Endothelial cell (in vitro differentiated cells): ENCODE measurements around the gene SLC26A4. TPM values are rescaled to one million over a fixed set of nuclear protein-coding genes. Genes with fewer than 3 reads are reported as not detected.

ENCODE experiments used
- DNase-seq: peaks from one replicate; pipeline ENCODE4 v3.0.0; 2021; ENCODE audit warnings: low spot score
- H3K27ac Mint-ChIP-seq: one replicate; pipeline ENCODE4 v1.8.0; 2021; ENCODE audit warnings: mixed read lengths, inconsistent platforms; ENCODE audit not compliant: unreplicated experiment
- H3K27me3 Mint-ChIP-seq: one replicate; pipeline ENCODE4 v1.8.0; 2021; ENCODE audit warnings: mild to moderate bottlenecking, moderate library complexity, mixed read lengths, inconsistent platforms; ENCODE audit not compliant: unreplicated experiment
- H3K36me3 Mint-ChIP-seq: one replicate; pipeline ENCODE4 v1.8.0; 2021; ENCODE audit warnings: mild to moderate bottlenecking, low read depth, mixed read lengths, inconsistent platforms; ENCODE audit not compliant: unreplicated experiment
- H3K4me1 Mint-ChIP-seq: one replicate; pipeline ENCODE4 v1.8.0; 2021; ENCODE audit warnings: mild to moderate bottlenecking, mixed read lengths, inconsistent platforms; ENCODE audit not compliant: unreplicated experiment
- H3K4me3 Mint-ChIP-seq: one replicate; pipeline ENCODE4 v1.8.0; 2021; ENCODE audit warnings: mild to moderate bottlenecking, mixed read lengths, inconsistent platforms; ENCODE audit not compliant: unreplicated experiment
- H3K9me3 Mint-ChIP-seq: one replicate; pipeline ENCODE4 v1.8.0; 2021; ENCODE audit warnings: mixed read lengths, inconsistent platforms; ENCODE audit not compliant: unreplicated experiment
- CTCF ChIP-seq: fragments of 200-600 bp; sonication (generic); IDR thresholded peaks from one replicate; pipeline ENCODE4 v1.5.0; 2021; ENCODE audit warnings: antibody characterized with exemption; ENCODE audit not compliant: unreplicated experiment
- total RNA-seq: library from RNA; stranded (reverse); fragmentation: NEBNext Ultra II Directional; extraction: Animal tissue kit (Norgen Biotek cat#: 25700); gene quantifications from one replicate; pipeline ENCODE4 v1.2.1, GENCODE V29; 2021; ENCODE audit not compliant: unreplicated experiment

The SLC26A4 gene
- total RNA-seq, 1 donor from 2014 or later, result 0.67 TPM

- H3K9me3 Mint-ChIP-seq, result no peaks in the 10 kb centered on the region
- H3K4me3 Mint-ChIP-seq, result no peak overlapping the region
- H3K27ac Mint-ChIP-seq, result no peak overlapping the region
- DNase-seq, result no peak
- peaks cover 1% of the 10 kb centered on the region for H3K36me3 Mint-ChIP-seq
- no peak for TF ChIP-seq CTCF
- H3K27me3 Mint-ChIP-seq, result no peaks in the 10 kb centered on the region
- no peaks in the 10 kb centered on the region for H3K4me1 Mint-ChIP-seq
Observed at GRCh38 chr7:107622429-107622828, 38.2 kb upstream of the SLC26A4 start.

GRCh38 chr7:107622894-107623293, 37.7 kb upstream of the SLC26A4 start:
- Mint-ChIP-seq H3K4me1 (no peaks in the 10 kb centered on the region), H3K4me3 (no peak overlapping the region), H3K27me3 (no peaks in the 10 kb centered on the region), H3K27ac (no peak overlapping the region), H3K9me3 (no peaks in the 10 kb centered on the region), H3K36me3 (no peaks in the 10 kb centered on the region)
- TF ChIP-seq CTCF, result no peak
- DNase-seq, result no peak

- Mint-ChIP-seq H3K9me3 (no peaks in the 10 kb centered on the region), H3K4me3 (no peak overlapping the region), H3K27me3 (peaks cover 1% of the 10 kb centered on the region), H3K27ac (no peak overlapping the region), H3K4me1 (no peaks in the 10 kb centered on the region), H3K36me3 (peaks cover 11% of the 10 kb centered on the region)
- no peak for TF ChIP-seq CTCF
- DNase-seq, result no peak
Observed at GRCh38 chr7:107627002-107627401, 33.6 kb upstream of the SLC26A4 start.

- H3K4me3 Mint-ChIP-seq, result no peak overlapping the region
- no peak for DNase-seq
- H3K4me1 Mint-ChIP-seq, result peaks cover 6% of the 10 kb centered on the region
- peaks cover 1% of the 10 kb centered on the region for H3K27me3 Mint-ChIP-seq
- peaks cover 11% of the 10 kb centered on the region for H3K36me3 Mint-ChIP-seq
- H3K9me3 Mint-ChIP-seq, result no peaks in the 10 kb centered on the region
- no peak overlapping the region for H3K27ac Mint-ChIP-seq
- no peak for TF ChIP-seq CTCF
Observed at GRCh38 chr7:107628461-107629064, 32.1 kb upstream of the SLC26A4 start.

- no peaks in the 10 kb centered on the region for H3K9me3 Mint-ChIP-seq
- H3K4me3 Mint-ChIP-seq, result no peak overlapping the region
- peaks cover 11% of the 10 kb centered on the region for H3K36me3 Mint-ChIP-seq
- peaks cover 1% of the 10 kb centered on the region for H3K27me3 Mint-ChIP-seq
- peaks cover 6% of the 10 kb centered on the region for H3K4me1 Mint-ChIP-seq
- H3K27ac Mint-ChIP-seq, result no peak overlapping the region
- DNase-seq, result no peak
- no peak for TF ChIP-seq CTCF
Observed at GRCh38 chr7:107630342-107630741, 30.3 kb upstream of the SLC26A4 start.
